Gastroesophageal sphincter (tissue), 3 donors: ENCODE results near the gene FBXO28.

ENCODE experiments used
- CTCF ChIP-seq, 4 experiments: fragments of 200-600 bp in 2 of 4; fragments of 450-650 bp in 2 of 4; sonication (generic) in 1 of 4; IDR thresholded peaks; one replicate each; pipeline ENCODE4 v1.5.1; 2017 to 2019; ENCODE audit warnings: antibody characterized with exemption in 4 of 4, mild to moderate bottlenecking in 2 of 4, moderate library complexity in 2 of 4
- EP300 ChIP-seq: sonication (generic); formaldehyde crosslinking; IDR thresholded peaks from one replicate; pipeline ENCODE4 v1.6.1; 2017; ENCODE audit warnings: antibody characterized with exemption, mild to moderate bottlenecking
- POLR2A ChIP-seq, 2 donors: fragments of 450-650 bp; IDR thresholded peaks; one replicate each; pipeline ENCODE4 v1.6.1; 2017; ENCODE audit warnings: antibody characterized with exemption in 2 of 2, mild to moderate bottlenecking in 2 of 2, moderate library complexity in 1 of 2
- POLR2AphosphoS5 ChIP-seq: sonication (generic); formaldehyde crosslinking; IDR thresholded peaks from one replicate; pipeline ENCODE4 v1.6.1; 2017; ENCODE audit warnings: antibody characterized with exemption

- TF ChIP-seq POLR2AphosphoS5 (no peak), CTCF (IDR thresholded peaks at IDR 0.05) (no peak), POLR2A (IDR thresholded peaks at IDR 0.05) (no peak), EP300 (no peak)
Observed at GRCh38 chr1:224131253-224131652, 17.3 kb downstream of the FBXO28 start.
